B cell (primary cell): ENCODE measurements around the gene IQCK. TPM values are rescaled to one million over a fixed set of nuclear protein-coding genes. Genes with fewer than 3 reads are reported as not detected.

Source experiments
- ATAC-seq: fragments of 200-7000 bp; cut with Tn5 transposase; one replicate; pipeline ENCODE4 v1.10.0; 2021; ENCODE audit warnings: low read depth, mild to moderate bottlenecking, moderate number of reproducible peaks, moderate library complexity
- CTCF ChIA-PET: fragments of 350-600 bp; sonication (Branson Sonifier 250); formaldehyde crosslinking; loops from one replicate; lab custom pipeline; 2021; ENCODE audit warnings: antibody characterized with exemption, inconsistent platforms; lab: Charles Lee
- POLR2A ChIA-PET: fragments of 350-600 bp; sonication (Branson Sonifier 250); formaldehyde crosslinking; loops from one replicate; lab custom pipeline; 2021; ENCODE audit warnings: antibody characterized with exemption; lab: Charles Lee
- DNase-seq: peaks from one replicate; pipeline ENCODE4 v3.0.0; 2013
- H2AFZ ChIP-seq: 2 replicates; pipeline ENCODE4 v1.6.1; 2012; ENCODE audit warnings: mild to moderate bottlenecking, low read depth, low read length; ENCODE audit not compliant: insufficient read depth, poor library complexity, severe bottlenecking
- H3K27ac ChIP-seq, 2 donors: 1 replicate in 1 of 2; 2 replicates in 1 of 2; pipeline ENCODE4 v1.5.1; 2012 to 2013; ENCODE audit warnings: low read length in 2 of 2, mild to moderate bottlenecking in 2 of 2, moderate library complexity in 1 of 2
- H3K27me3 ChIP-seq, 4 experiments: fragments of 200-600 bp in 1 of 4; sonication (generic) in 1 of 4; replicated peaks in 1 of 4; 1 replicate in 2 of 4; 2 replicates in 2 of 4; pipeline versions ENCODE4 v1.6.1 to v1.7.0; 2013 to 2016; ENCODE audit warnings: low read length in 3 of 4, mild to moderate bottlenecking in 2 of 4, mixed read lengths in 1 of 4, moderate library complexity in 1 of 4; ENCODE audit not compliant: insufficient read depth in 4 of 4, control insufficient read depth in 3 of 4; ENCODE audit errors: control extremely low read depth in 1 of 4
- H3K36me3 ChIP-seq, 2 experiments: replicated peaks in 1 of 2; 1 replicate in 1 of 2; 2 replicates in 1 of 2; pipeline versions ENCODE4 v1.6.1 to v1.7.1; 2013; ENCODE audit warnings: low read length in 1 of 2; ENCODE audit not compliant: insufficient read depth in 2 of 2, control insufficient read depth in 1 of 2; ENCODE audit errors: control extremely low read depth in 1 of 2, extremely low read depth in 1 of 2
- H3K4me1 ChIP-seq, 2 donors: fragments of 200-600 bp in 1 of 2; sonication (generic) in 1 of 2; 1 replicate in 1 of 2; 2 replicates in 1 of 2; pipeline versions ENCODE4 v1.5.1 to v1.6.1; 2013 to 2017; ENCODE audit warnings: low read length in 2 of 2; ENCODE audit not compliant: control insufficient read depth in 2 of 2, insufficient read depth in 2 of 2
- H3K4me2 ChIP-seq: replicated peaks from 2 replicates; pipeline ENCODE3; 2012; ENCODE audit warnings: mild to moderate bottlenecking, low read depth, low read length; ENCODE audit not compliant: poor library complexity, severe bottlenecking
- H3K4me3 ChIP-seq, 5 experiments: fragments of 200-600 bp in 1 of 5; sonication (generic) in 1 of 5; 1 replicate in 3 of 5; 2 replicates in 2 of 5; pipeline versions ENCODE4 v1.5.1 to v1.7.0; 2011 to 2016; ENCODE audit warnings: low read length in 4 of 5, mild to moderate bottlenecking in 4 of 5, low read depth in 2 of 5, control low read depth in 1 of 5, moderate library complexity in 1 of 5; ENCODE audit not compliant: insufficient read depth in 1 of 5; ENCODE audit errors: control extremely low read depth in 1 of 5, extremely low read depth in 1 of 5
- H3K79me2 ChIP-seq: fragments of 200-600 bp; sonication (generic); one replicate; pipeline ENCODE4 v1.6.0; 2016; ENCODE audit warnings: low read length; ENCODE audit not compliant: control insufficient read depth, insufficient read depth
- H3K9ac ChIP-seq: fragments of 200-600 bp; sonication (generic); 2 replicates; pipeline ENCODE4 v1.6.1; 2017; ENCODE audit warnings: mild to moderate bottlenecking, low read length, moderate library complexity
- H3K9me3 ChIP-seq, 3 donors: one replicate each; pipeline versions ENCODE4 v1.6.1 to v1.7.1; 2013; ENCODE audit warnings: low read length in 2 of 3; ENCODE audit not compliant: control insufficient read depth in 2 of 3, insufficient read depth in 1 of 3; ENCODE audit errors: control extremely low read depth in 1 of 3
- H4K20me1 ChIP-seq: 2 replicates; pipeline ENCODE4 v1.6.0; 2012; ENCODE audit warnings: mild to moderate bottlenecking, low read length; ENCODE audit not compliant: insufficient read depth, control insufficient read depth, poor library complexity, severe bottlenecking
- H3K27ac Mint-ChIP-seq: one replicate; pipeline ENCODE4 v1.8.0; 2021; ENCODE audit warnings: mixed read lengths
- H3K27me3 Mint-ChIP-seq: one replicate; pipeline ENCODE4 v1.8.0; 2021; ENCODE audit warnings: mixed read lengths
- H3K4me1 Mint-ChIP-seq: one replicate; pipeline ENCODE4 v1.8.0; 2021; ENCODE audit warnings: mixed read lengths
- H3K4me3 Mint-ChIP-seq: one replicate; pipeline ENCODE4 v1.8.0; 2021; ENCODE audit warnings: mixed read lengths
- H3K9me3 Mint-ChIP-seq: one replicate; pipeline ENCODE4 v1.8.0; 2022; ENCODE audit warnings: mixed read lengths; ENCODE audit not compliant: insufficient read depth
- EZH2 ChIP-seq: IDR thresholded peaks from 2 replicates; pipeline ENCODE4 v1.6.1; 2012; ENCODE audit warnings: borderline replicate concordance, low read depth, mild to moderate bottlenecking, moderate library complexity, low read length; ENCODE audit not compliant: insufficient read depth, poor library complexity, severe bottlenecking
- WGBS: methylation state at CpG from one replicate; pipeline ENCODE4 v1.1.5; 2013; ENCODE audit warnings: missing lambda C conversion rate; ENCODE audit not compliant: insufficient coverage; 5-methylcytosine and 5-hydroxymethylcytosine counted together
- intact Hi-C: fragments of 100-400 bp; cut with micrococcal nuclease; formaldehyde crosslinking; loops from one replicate; pipeline ENCODE4 v1.10.0; 2022
- polyA plus RNA-seq: library from polyadenylated mRNA; depleted of rRNA; stranded (reverse); fragments of >200 nt; gene quantifications from 2 replicates; pipeline ENCODE4 v1.2.3, GENCODE V29; 2012
- total RNA-seq, 2 donors: library from RNA; stranded (reverse); fragments of 120-200 nt in 1 of 2; gene quantifications; 1 replicate in 1 of 2; 2 replicates in 1 of 2; pipeline versions ENCODE4 v1.2.3 to v1.2.4, GENCODE V29; 2013 to 2022
- TF ChIP-seq, protein P1 (sequence below): fragments of 200-600 bp; IDR thresholded peaks from one replicate; pipeline ENCODE4 v1.8.0; 2022; ENCODE audit warnings: antibody characterized with exemption, mild to moderate bottlenecking

Gene IQCK
- total and polyA plus RNA-seq, 2 donors (not counting 1 experiment from before 2014, with no cell fraction given) = 1.00 to 3.0 TPM

GRCh38 chr16:19872179-19872863 is 154.2 kb downstream of the IQCK start:
- ChIA-PET CTCF (no interaction called here), POLR2A (no interaction called here)
- ATAC-seq = no peak
- intact Hi-C loops = no loop called here
- Histone ChIP-seq H3K4me2 (no peak overlapping the region), H2AFZ (no peak overlapping the region), H3K4me3 (no peak overlapping the region), H3K27me3 (peaks cover 0 to 3% (median 0%) of the 10 kb centered on the region in 4 experiments), H3K36me3 (no peaks in the 10 kb centered on the region), H3K9me3 (no peaks in the 10 kb centered on the region), H3K79me2 (no peaks in the 10 kb centered on the region), H3K27ac (no peak overlapping the region), H3K4me1 (no peaks in the 10 kb centered on the region), H4K20me1 (no peaks in the 10 kb centered on the region), H3K9ac (no peak overlapping the region)
- no peak for DNase-seq
- no peak overlapping the region for H3K4me3 Mint-ChIP-seq
- no peaks in the 10 kb centered on the region for H3K9me3 Mint-ChIP-seq
- no peaks in the 10 kb centered on the region for H3K4me1 Mint-ChIP-seq
- H3K27ac Mint-ChIP-seq = no peak overlapping the region
- WGBS = 90% methylated on average over 31 of the region's 33 CpGs
- TF ChIP-seq, protein P1, sequence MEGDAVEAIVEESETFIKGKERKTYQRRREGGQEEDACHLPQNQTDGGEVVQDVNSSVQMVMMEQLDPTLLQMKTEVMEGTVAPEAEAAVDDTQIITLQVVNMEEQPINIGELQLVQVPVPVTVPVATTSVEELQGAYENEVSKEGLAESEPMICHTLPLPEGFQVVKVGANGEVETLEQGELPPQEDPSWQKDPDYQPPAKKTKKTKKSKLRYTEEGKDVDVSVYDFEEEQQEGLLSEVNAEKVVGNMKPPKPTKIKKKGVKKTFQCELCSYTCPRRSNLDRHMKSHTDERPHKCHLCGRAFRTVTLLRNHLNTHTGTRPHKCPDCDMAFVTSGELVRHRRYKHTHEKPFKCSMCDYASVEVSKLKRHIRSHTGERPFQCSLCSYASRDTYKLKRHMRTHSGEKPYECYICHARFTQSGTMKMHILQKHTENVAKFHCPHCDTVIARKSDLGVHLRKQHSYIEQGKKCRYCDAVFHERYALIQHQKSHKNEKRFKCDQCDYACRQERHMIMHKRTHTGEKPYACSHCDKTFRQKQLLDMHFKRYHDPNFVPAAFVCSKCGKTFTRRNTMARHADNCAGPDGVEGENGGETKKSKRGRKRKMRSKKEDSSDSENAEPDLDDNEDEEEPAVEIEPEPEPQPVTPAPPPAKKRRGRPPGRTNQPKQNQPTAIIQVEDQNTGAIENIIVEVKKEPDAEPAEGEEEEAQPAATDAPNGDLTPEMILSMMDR = no peak
- no peak for TF ChIP-seq EZH2
- peaks cover 15% of the 10 kb centered on the region for H3K27me3 Mint-ChIP-seq

GRCh38 chr16:19872935-19873334 is 154.9 kb downstream of the IQCK start:
- no peak overlapping the region for H3K27ac Mint-ChIP-seq
- no peak overlapping the region for H3K4me3 Mint-ChIP-seq
- peaks cover 0 to 3% (median 0%) of the 10 kb centered on the region in 4 experiments for H3K27me3 ChIP-seq
- no peak for DNase-seq
- TF ChIP-seq, protein P1 = no peak
- TF ChIP-seq EZH2 = no peak
- H3K4me3 ChIP-seq = no peak overlapping the region
- no peaks in the 10 kb centered on the region for H3K36me3 ChIP-seq
- H3K4me1 ChIP-seq = no peaks in the 10 kb centered on the region
- WGBS = 90% methylated on average over 10 of the region's 12 CpGs
- H2AFZ ChIP-seq = no peak overlapping the region
- H3K27ac ChIP-seq = no peak overlapping the region
- ChIA-PET POLR2A (no interaction called here), CTCF (interaction anchor here (0.7 kb wide), 1 partner anchor 259 kb away, joined by 4 read pairs; no protein-coding TSS in a partner anchor)
- no peak for ATAC-seq
- H3K9ac ChIP-seq = no peak overlapping the region
- no peaks in the 10 kb centered on the region for H3K9me3 ChIP-seq
- no peaks in the 10 kb centered on the region for H3K79me2 ChIP-seq
- H3K4me1 Mint-ChIP-seq = no peaks in the 10 kb centered on the region
- intact Hi-C loops = no loop called here
- peaks cover 19% of the 10 kb centered on the region for H3K27me3 Mint-ChIP-seq
- no peak overlapping the region for H3K4me2 ChIP-seq
- H3K9me3 Mint-ChIP-seq = no peaks in the 10 kb centered on the region
- H4K20me1 ChIP-seq = no peaks in the 10 kb centered on the region
